Activated CD8-positive, alpha-beta memory T cell treated with anti-CD3 and anti-CD28 coated beads, Interleukin-2, amount 50 U/mL, for 24 hours (primary cell): ENCODE measurements around the gene PLA2G2D.

Experiments
- DNase-seq: peaks from one replicate; pipeline ENCODE4 v3.0.0-alpha.2; 2020; ENCODE audit errors: extremely low read depth

The PLA2G2D gene

DNA sequence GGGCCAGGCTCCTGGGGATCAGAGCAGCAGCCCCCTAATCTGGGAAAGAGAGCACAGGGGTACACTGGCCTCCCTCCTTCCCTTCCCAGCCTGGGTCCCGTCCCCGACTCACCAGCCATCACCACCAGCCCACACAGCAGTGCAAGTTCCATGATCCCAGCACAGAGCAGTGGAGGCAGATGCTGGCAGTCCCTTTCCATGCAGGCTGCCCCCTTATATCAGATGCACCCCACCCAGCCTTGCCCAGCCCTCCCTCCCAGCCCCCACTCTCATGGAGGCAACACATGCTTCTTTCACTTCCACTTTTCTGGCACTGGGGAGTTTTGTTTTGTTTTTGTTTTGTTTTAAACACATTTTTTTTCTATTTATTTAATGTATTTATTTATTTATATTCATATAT lies at the start of gene PLA2G2D:
Gene PLA2G2D, minus strand, starts transcription at position 190 of the 400 bp plus-strand sequence. Its CDS starts 38 bp downstream, at position 152.
- no peak for DNase-seq

DNA sequence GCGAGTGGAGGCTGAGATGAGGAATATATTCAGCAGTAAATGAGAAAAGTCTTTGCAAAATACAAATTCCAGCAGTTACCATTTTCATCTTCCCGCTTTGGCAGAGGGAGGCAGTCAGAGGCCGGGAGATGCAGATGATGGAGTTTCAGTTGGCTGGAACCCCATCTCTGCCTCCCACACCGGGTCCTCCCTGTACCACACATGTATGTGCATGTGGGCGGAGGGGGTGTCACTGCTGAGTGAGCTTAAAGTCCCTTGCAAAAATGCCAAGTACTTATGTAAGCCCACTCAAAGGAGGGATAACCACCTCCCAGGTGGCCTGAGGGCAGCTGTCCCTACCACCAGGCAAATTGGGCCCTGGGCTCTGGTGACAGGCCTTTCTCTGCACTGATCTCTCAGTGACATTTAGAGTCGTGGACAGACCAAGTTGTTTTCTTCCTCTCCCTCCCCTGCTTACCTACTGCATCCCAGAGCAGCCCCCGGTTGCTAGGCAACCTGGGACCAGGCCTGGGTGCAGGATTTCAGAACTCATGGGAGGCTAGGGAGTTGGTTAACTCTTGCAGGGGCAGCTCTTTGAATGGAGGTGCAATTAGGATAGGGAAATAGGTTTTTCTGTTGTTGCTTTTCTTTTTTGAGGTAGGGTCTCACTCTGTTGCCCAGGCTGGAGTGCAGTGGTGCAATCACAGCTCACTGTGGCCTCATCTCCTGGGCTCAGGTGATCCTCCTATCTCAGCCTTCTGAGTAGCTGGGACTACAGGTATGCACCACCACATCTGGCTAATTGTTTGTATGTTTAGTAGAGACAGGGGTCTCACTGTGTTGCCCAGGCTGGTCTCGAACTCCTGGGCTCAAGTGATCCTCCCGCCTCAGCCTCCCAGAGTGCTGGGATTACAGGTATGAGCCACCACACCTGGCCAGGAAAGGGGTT lies 49.5 kb upstream of the PLA2G2D start:
- DNase-seq, result no peak

DNA sequence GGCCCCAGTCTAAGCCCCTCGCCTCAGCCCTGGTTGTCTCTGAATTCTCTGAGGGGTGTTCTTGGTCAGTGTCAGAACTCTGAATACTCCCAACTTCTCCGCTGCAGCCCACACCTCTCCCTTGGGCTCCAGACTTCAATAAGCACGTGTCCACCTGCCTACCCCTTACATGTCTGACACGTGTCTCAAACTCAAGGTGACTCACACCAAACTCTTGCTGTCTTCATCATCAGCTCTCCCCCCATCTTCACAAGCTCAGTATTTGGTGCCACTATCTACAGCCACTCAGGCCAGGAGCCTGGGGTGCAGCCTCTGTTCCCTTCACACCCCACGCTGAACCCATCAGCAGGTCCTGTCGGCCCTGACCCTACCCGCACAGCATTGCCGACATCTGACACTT lies 47.8 kb upstream of the PLA2G2D start:
- DNase-seq, result no peak

GRCh38 chr1:20166051-20166450 lies 46.7 kb upstream of the PLA2G2D start:
- no peak for DNase-seq

DNA sequence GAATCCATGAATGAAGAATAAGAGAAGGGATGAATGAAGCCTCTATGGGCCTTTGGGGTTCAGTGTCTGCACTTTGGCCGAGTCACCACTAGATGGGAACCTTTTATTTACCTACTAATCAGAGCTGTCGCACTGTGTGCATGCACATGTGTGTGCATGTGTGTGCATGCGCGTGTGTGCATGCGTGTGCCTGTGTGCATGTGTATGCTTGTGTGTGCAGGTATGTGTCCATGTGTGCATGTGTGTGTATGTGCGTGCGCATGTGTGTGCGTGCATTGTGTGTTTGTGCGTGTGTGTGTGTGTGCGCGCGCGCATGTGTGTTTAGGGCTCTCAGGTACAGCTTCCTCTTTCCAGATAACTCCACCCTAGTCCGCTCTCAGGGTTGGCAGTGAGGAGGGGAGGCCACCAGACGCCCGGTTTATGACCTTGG lies 46.2 kb upstream of the PLA2G2D start:
- no peak for DNase-seq

GRCh38 chr1:20164694-20165202 lies 45.4 kb upstream of the PLA2G2D start:
- DNase-seq, result no peak

GRCh38 chr1:20160034-20160433 lies 40.7 kb upstream of the PLA2G2D start:
- DNase-seq, result no peak

DNA sequence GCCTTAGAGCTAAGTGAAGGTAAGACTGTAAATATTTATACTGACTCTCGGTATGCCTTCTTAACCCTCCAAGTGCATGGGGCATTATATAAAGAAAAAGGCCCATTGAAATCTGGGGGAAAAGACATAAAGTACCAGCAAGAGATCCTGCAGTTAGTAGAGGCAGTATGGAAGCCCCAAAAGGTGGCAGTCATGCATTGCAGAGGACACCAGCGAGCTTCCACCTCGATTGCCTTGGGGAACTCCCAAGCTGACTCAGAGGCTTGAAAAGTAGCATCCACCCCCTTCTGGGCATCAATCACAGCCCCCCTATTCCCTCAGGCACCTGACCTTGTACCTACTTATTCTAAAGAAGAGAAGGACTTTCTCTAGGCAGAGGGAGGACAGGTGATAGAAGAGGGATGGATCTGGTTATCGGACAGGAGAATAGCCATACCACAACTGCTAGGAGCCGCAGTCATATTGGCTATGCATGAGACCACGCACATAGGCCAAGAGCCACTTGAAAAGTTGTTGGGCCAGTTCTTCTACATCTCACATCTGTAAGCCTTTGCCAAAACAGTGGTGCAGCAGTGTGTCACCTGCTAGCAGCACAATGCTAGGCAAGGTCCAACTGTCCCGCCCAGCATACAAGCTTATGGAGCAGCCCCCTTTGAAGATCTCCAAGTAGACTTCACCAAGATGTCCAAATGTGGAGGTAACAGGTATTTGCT lies 39.2 kb upstream of the PLA2G2D start:
- DNase-seq, result no peak

DNA sequence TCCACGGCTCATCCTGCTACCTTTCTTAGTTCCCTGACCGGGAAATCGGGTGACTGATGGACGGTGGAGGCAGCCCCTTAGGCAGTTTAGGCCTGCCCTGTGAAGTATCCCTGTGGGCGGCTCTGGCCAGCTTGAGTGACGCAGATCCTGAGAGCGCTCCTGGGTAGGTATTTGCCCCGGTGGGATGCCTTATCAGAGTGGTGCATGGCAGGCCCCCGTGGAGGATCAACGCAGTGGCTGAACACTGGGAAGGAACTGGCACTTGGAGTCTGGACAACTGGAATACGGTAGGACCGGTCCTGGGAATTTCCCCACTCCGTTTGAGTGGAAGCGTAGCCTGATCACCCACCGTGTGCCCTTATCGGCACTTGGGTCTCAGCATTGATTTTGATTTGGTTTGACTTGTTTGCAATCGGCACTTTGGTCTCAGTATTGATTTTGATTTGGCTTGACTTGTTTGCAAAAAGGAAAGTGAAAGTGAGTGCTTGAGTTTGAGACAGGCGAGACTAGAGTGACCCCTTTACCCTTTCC lies 35.0 kb upstream of the PLA2G2D start:
- DNase-seq, result no peak

DNA sequence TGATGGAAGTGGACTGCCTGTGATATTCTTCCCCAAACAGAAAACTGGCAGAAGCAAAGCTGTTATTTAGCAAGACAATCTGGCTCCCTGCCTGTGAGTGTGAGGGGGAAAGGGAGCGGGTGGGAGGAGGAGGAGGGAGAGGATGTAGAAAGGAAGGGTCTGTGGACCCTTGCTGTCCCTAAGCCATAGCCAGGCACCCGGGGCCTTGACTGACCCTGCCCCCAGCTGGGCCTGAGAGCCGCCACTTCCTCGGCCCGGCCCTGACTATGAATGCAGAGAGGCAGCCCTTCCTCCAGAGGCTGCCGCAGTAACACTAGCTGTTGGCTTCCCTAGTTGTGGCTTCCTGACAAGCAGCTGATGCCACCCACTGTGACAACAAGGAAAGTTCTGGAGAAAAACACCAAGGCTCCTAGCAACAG lies 33.7 kb upstream of the PLA2G2D start:
- no peak for DNase-seq

DNA sequence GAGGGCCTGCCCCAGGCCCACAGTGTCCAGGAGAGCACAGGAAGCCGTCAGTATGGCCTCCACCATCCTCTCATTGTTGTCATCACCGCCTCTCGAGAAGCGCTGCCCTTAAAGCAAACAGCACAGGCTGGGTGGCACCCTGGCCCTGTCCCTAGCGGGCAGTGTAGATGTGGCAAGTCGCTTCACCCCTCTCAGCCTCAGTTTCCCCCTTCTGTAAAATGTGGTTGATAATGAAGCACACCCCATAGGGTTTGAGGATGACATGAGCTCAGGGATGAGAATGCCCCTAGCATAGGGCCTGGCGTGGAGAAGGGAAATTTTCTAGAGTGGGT lies 33.2 kb upstream of the PLA2G2D start:
- DNase-seq, result no peak

GRCh38 chr1:20151906-20152598 lies 32.7 kb upstream of the PLA2G2D start:
- DNase-seq, result peak; percentile 51

DNA sequence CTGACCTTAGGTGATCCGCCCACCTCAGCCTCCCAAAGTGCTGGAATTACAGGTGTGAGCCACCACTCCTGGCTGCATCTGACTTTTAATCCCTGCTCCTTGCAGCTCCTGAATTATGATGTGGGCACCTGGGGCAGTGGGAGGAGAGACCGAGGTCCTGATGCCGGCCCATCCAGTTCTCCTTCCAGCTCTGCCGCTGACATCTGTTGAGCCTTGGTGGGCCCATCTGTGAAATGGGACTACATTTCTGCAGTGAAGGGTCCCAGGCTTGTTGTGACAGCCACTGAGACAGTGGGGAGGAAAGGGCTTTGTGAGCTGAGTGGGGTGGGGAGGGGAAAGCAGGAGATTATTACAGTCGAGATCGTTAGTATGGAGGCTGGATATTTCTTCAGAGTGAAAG lies 31.6 kb upstream of the PLA2G2D start:
- DNase-seq, result no peak

DNA sequence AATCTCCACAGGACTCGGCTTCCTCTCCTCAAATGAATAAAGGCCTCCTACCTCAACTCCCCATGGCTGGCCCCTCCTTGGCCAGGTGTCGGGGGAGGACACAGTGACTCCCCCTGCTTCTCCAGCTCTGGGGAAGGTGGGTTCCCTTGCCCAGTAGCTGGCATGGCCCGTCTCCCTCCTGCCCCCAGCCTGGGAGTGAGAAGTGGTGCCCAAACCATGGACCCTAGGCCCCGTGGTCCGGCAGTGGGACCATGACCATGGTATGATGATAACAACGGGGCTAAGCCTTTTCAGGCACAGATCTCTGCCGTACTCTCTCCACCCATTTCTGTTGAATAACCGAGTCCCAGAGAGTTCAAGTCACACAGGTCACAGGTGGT lies 31.0 kb upstream of the PLA2G2D start:
- no peak for DNase-seq

DNA sequence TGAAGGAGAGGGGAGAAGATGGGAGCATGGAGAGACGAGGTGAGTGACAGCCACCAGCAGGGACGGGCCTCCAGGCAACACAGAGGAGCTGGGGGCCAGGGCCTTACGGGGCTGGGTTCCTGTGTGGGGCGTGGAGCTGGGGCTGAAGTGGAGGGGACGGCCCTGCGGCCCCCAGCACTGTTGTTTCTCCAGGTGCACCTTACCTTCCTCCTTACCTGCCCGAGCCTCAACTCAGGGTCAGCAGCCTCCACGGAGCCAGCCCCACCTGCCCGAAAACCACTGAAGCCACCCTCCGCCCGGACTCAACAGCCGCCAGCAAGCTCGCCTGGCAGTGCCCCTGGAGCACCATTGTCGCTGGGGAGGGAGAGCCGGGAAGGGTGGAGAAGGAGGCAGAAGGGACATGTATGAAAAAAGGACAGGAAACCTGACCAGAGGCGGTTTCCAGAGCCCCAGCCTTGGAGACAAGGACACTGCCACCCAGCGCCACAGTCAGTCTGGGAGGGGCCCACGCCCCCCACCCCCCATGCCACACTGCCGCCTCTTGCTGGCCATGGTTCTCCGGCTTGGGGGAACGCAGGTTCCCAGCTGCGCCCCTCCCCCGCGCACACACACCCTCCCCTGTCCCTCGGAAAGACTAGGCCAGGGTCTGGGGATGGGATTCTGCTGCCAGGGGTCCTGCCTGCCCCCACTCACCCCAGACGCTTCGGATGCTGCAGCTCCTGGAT lies 30.4 kb upstream of the PLA2G2D start:
- DNase-seq, result no peak

DNA sequence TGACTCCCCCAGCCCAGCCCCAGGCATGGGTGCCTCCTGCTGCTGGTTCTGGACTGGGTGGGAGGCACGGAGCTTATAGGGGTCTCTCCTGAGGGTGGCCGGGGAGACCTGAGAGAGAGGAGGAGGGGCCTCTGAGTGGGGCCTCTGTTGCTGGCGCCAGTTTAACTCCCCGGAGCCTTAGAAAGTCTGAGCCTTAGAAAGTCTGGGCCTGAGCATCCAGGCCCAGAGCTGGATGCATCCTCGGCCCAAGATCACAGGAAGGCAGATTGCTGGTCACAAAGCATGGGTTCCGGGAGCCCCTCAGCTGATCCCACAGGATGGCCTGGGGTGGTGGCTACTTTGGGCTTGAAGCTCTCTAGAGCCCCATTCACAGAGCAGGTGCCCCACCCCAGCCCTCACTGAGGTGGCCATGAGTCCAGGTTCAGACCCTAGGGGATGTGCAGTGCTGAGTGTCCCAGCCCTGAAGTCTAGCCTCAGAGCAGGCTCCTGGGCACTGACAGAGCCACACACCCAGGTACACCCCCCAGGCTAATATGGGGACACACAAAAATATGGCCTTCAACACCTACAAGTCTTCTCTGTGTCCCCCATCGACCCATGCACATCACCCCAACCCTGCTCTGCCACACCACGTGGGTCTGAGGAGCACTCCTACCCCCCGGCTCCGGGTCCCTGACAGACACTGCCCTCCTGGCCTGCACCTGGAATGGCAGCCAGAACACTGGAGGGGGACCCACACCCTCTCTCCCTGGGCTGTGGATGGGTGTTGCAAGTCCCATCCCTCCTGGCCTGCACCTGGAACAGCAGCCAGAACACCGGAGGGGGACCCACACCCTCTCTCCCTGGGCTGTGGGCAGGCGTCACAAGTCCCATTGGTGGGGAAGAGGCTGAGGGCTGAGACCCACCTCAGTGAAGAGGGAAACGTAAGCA lies 29.5 kb upstream of the PLA2G2D start:
- DNase-seq, result no peak

DNA sequence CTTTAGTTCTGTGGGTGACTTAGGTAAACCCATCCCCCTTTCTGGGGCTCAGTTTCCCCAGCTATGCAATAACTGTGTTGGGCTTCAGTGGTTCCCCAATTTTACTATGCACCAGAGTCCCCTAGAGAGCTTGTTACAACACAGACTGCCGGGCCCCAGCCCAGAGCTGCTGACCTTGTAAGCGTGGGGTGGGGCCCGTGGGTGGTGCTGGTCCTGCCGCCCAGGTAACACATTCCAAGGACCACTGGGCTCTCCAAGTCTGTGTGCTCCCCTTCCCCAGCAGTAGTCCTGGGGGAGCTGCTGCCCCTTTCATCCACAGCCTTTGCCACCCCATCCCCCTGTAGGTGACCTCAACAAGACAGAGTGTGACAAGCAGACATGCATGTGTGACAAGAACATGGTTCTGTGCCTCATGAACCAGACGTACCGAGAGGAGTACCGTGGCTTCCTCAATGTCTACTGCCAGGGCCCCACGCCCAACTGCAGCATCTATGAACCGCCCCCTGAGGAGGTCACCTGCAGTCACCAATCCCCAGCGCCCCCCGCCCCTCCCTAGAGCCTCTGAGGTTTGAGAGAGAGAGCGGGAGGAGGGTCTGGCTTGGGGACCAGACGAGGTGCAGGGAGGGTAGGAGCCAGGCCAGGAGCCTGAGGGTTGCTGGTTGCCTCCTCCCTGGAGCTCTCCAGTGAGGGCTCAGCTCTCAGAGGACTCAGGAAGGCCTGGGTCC lies 28.7 kb upstream of the PLA2G2D start:
- no peak for DNase-seq

- DNase-seq, result no peak
Measured at GRCh38 chr1:20143734-20144565, 24.6 kb upstream of the PLA2G2D start.

- DNase-seq, result no peak
Measured at GRCh38 chr1:20143318-20143717, 24.0 kb upstream of the PLA2G2D start.
